Activated T-cell treated with anti-CD3 and anti-CD28 coated beads, Interleukin-2, amount 50 U/mL, for 24 hours (primary cell): ENCODE measurements around the gene SYT2.
"Not testable (repeated sequence)": the region's sequence is repeated elsewhere in the genome, so short reads cannot be mapped to it uniquely, and the experiment has no call there.

Experiments
- DNase-seq: peaks from one replicate; pipeline ENCODE4 v3.0.0-alpha.2; 2020
- H3K27ac Mint-ChIP-seq: 2 replicates; pipeline ENCODE4 v1.8.0; 2020; ENCODE audit warnings: mild to moderate bottlenecking, mixed read lengths
- H3K27me3 Mint-ChIP-seq: 2 replicates; pipeline ENCODE4 v1.8.0; 2020; ENCODE audit warnings: mixed read lengths
- H3K36me3 Mint-ChIP-seq: 2 replicates; pipeline ENCODE4 v1.8.0; 2020; ENCODE audit warnings: low read depth, mixed read lengths
- H3K4me1 Mint-ChIP-seq: 2 replicates; pipeline ENCODE4 v1.8.0; 2020; ENCODE audit warnings: low read depth, mixed read lengths
- H3K4me3 Mint-ChIP-seq: 2 replicates; pipeline ENCODE4 v1.8.0; 2020; ENCODE audit warnings: mild to moderate bottlenecking, moderate library complexity, mixed read lengths
- H3K9me3 Mint-ChIP-seq: 2 replicates; pipeline ENCODE4 v1.8.0; 2020; ENCODE audit warnings: mixed read lengths

Gene SYT2

DNA sequence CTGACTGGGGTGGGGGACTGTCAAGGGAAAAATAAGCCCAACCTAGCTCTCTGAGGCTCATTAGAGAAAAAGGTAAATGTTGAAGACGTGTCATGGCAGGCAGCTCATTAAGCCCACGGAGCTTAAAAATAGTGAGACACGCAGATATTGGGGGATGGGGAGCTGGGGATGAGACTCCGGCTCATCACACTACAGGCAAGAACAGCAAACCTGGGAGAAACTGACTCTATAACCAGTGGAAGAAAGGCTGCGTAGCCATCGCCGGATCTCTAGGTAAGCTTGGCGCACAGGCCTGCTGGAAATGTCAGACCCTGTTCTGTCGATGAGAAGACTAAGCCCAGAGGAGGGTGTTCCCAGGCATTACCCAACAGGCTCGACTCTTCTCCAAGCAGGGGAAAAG is 78.0 kb downstream of the SYT2 start:
- H3K4me3 Mint-ChIP-seq: no peak overlapping the region
- no peaks in the 10 kb centered on the region for H3K36me3 Mint-ChIP-seq
- no peak overlapping the region for H3K27ac Mint-ChIP-seq
- H3K4me1 Mint-ChIP-seq: peaks cover 37% of the 10 kb centered on the region
- H3K27me3 Mint-ChIP-seq: peaks cover 47% of the 10 kb centered on the region
- DNase-seq: no peak
- no peaks in the 10 kb centered on the region for H3K9me3 Mint-ChIP-seq

DNA sequence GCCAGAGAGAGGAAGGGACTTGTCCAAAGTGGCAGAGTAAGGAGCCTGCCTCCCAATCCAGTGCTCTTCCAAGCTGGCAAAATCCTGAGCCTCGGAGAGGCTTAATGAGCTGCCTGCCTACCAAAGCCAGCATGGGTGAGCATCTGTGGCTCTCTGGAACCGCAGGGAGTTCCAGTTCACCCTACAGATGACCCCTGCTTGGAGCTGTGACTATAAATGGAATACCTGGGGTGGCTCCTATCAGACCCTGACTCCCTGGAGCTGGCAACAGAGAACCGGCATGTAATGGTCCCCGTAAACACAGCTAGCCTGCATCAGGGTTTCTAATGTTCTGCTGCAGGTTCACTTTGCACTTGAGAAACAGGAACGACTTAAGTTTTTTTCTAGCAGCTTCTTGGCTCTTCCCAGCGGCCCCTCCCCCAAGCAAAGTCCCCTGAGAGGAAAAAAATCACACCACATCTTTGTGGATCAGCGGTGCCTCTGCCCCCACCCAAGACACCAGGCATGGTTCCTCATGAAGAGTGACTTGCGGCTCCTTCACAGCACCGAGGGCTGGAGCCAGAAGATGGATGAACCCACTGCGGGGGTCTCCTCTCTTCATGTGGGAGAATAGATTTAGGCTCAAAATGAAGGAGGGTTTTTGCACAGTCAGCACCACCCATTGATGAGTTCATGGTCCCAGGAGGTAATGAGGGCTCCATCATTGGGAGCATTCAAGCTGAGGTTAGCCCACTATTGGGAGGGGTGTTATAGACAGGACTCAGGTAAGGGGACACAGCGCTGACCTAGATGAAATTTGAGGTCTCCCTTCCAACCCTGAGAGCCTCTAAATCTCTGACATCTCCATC is 79.0 kb downstream of the SYT2 start:
- Mint-ChIP-seq H3K4me1 (peaks cover 40% of the 10 kb centered on the region), H3K4me3 (no peak overlapping the region), H3K36me3 (no peaks in the 10 kb centered on the region), H3K27ac (no peak overlapping the region), H3K9me3 (no peaks in the 10 kb centered on the region), H3K27me3 (peaks cover 44% of the 10 kb centered on the region)
- no peak for DNase-seq

DNA sequence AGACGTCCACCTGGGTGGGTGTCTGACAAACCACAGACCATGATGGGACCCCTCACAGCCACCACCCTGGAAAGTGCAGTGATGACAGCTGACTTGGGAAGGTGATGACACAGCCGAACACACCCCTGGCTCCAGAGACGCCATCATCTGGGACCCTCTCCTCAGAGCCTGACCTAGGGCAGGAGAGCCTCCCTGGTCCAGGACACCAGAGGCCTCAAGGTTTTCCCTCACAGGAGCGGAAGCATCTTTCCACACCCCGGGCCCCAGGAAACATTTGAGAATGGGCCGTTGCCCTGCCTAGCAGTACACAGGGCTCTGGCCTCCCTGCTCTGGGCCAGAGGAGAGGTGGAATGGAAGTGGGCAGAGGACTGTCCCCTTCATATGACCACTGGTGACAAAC is 79.7 kb downstream of the SYT2 start:
- Mint-ChIP-seq H3K9me3 (no peaks in the 10 kb centered on the region), H3K27me3 (peaks cover 42% of the 10 kb centered on the region), H3K4me3 (no peak overlapping the region), H3K4me1 (peaks cover 40% of the 10 kb centered on the region), H3K36me3 (no peaks in the 10 kb centered on the region), H3K27ac (no peak overlapping the region)
- no peak for DNase-seq

DNA sequence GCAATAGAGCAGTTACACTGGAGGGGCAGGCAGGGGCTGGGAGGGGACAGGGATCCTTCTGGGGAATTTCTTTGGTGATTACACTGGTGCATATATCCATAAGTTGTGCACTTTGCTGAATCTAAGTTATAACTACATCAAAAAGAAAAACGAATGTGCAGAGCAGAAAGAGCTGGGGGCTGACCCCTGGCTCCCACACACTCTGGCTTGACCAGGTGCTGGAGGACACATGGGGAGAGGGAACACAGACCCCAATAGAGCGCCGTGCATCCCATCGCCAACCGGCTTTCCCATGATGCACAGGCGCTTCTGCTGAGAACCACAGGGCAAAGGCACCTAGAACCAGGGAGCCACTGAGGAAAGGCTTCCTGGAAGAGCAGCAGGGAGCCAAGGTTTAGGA is 80.2 kb downstream of the SYT2 start:
- H3K4me3 Mint-ChIP-seq, H3K9me3 Mint-ChIP-seq, DNase-seq, H3K27ac Mint-ChIP-seq, H3K36me3 Mint-ChIP-seq: not testable (repeated sequence)
- Mint-ChIP-seq H3K4me1 (peaks cover 40% of the 10 kb centered on the region), H3K27me3 (peaks cover 38% of the 10 kb centered on the region)

DNA sequence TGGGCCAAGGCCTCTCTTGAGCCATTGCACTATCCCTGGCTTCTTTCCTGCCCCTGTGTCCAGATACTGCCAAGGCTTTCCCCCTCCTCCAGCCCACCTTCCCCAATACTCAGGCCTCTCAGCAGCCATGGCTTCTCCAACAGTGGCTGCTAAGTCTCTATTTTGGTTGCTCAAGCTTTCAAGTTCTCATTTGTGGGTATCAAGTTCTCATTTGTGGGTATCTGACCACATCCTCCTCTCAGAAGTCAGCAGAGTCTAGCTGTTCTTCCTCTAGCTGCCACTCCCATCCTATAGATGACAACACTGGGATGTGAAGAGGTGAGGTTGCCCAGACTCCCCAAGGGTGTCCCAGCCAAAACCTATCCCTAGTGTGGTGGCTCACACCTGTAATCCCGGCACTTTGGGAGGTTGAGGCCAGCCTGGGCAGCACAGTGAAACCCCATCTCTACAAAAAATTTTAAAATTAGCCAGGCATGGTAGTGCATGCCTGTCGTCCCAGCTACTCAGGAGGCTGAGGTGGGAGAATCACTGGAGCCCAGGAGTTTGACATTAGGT is 80.9 kb downstream of the SYT2 start:
- DNase-seq, H3K27ac Mint-ChIP-seq: not testable (repeated sequence)
- peaks cover 40% of the 10 kb centered on the region for H3K4me1 Mint-ChIP-seq

DNA sequence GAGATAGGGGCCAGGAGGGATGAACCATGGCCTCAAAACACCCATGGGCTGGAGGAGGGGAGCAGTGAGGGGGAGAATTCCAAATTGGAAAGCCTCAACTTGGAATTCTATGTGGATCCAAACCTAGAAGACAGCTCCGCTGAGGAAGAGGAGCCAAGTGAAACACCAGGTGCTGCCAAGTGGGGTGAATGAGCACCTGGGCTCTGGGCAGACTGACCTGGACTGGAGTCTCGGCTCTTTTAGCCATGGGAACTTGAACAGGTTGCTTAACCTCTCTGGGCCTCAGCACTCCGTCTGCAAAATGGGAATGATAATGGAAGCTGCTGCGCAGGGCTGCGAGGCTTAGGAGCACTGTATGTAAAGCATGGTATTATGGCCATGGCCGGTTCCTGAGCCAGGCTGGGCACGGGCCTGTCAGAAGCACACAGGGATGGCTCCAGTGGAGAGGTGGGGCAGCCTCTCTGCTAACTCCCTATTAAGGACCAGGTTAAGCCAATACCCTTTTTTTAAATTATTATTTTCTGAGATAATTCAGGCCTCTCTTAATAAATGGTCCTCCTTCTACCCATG is 81.5 kb downstream of the SYT2 start:
- H3K9me3 Mint-ChIP-seq: no peaks in the 10 kb centered on the region
- peaks cover 31% of the 10 kb centered on the region for H3K27me3 Mint-ChIP-seq
- no peak for DNase-seq
- H3K27ac Mint-ChIP-seq: no peak overlapping the region
- H3K4me3 Mint-ChIP-seq: no peak overlapping the region
- no peaks in the 10 kb centered on the region for H3K36me3 Mint-ChIP-seq
- H3K4me1 Mint-ChIP-seq: peaks cover 40% of the 10 kb centered on the region

More for the DNA sequence above, 80.9 kb downstream of the SYT2 start:
- H3K4me3 Mint-ChIP-seq, H3K9me3 Mint-ChIP-seq, H3K36me3 Mint-ChIP-seq: not testable (repeated sequence)
- peaks cover 32% of the 10 kb centered on the region for H3K27me3 Mint-ChIP-seq

DNA sequence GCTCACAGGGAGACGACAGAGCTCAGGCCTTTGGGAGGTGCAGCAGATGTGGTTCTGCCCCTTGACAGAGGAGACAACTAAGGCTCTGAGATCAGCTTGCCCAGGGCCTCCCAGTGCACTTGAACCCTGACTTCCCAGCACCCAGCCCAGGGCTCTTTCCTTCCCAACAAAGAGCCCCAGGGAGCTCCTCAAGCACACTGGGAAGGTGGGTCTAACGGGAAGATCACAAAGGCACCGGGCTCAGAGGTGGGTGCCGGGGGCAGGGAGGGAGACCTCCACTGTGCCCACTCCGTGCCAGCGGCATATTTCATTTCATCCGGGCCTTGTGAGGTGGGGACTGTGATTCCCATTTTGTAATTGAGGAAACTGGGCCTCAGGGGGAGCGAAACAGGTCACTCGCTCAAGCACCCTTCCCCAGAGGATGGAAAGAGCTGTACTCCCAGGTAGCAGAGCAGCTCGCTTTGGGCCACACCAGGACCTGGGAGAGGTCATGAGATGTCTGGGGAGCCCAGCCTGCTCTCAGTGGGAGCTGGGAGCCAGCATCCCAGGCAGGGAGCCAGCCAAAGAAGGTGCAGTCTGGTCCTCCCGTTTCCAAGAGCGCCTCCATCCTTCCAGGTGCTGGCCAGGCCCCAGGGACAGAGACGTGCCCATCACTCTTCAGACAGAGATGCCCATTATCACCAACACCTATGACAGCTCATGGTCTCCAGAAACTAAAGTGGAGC is 82.3 kb downstream of the SYT2 start:
- no peaks in the 10 kb centered on the region for H3K9me3 Mint-ChIP-seq
- H3K27ac Mint-ChIP-seq: no peak overlapping the region
- peaks cover 33% of the 10 kb centered on the region for H3K27me3 Mint-ChIP-seq
- H3K36me3 Mint-ChIP-seq: no peaks in the 10 kb centered on the region
- no peak overlapping the region for H3K4me3 Mint-ChIP-seq
- no peak for DNase-seq
- peaks cover 40% of the 10 kb centered on the region for H3K4me1 Mint-ChIP-seq

DNA sequence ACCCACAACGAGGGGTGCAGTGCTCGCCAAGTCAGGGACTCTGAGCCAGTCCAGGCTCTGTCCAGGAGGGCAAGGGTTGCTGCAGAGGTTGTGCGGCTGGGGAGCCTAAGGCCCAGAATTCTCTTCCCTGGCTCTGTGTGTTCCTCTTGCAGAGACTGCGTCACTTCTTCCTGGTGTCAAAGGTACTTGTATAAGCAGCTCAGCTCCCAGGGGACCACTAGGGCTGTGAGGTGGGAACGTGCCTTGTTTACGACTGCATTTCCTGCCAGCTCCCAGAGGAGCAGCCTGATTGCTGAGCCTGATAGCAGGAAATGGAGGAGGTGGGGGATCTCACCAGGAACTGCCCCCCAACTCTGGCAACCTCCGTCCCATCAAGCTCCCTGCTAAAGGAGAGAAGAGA is 83.2 kb downstream of the SYT2 start:
- not testable (repeated sequence) for H3K9me3 Mint-ChIP-seq, H3K4me3 Mint-ChIP-seq, H3K36me3 Mint-ChIP-seq, DNase-seq, H3K27ac Mint-ChIP-seq
- Mint-ChIP-seq H3K27me3 (peaks cover 33% of the 10 kb centered on the region), H3K4me1 (peaks cover 40% of the 10 kb centered on the region)

DNA sequence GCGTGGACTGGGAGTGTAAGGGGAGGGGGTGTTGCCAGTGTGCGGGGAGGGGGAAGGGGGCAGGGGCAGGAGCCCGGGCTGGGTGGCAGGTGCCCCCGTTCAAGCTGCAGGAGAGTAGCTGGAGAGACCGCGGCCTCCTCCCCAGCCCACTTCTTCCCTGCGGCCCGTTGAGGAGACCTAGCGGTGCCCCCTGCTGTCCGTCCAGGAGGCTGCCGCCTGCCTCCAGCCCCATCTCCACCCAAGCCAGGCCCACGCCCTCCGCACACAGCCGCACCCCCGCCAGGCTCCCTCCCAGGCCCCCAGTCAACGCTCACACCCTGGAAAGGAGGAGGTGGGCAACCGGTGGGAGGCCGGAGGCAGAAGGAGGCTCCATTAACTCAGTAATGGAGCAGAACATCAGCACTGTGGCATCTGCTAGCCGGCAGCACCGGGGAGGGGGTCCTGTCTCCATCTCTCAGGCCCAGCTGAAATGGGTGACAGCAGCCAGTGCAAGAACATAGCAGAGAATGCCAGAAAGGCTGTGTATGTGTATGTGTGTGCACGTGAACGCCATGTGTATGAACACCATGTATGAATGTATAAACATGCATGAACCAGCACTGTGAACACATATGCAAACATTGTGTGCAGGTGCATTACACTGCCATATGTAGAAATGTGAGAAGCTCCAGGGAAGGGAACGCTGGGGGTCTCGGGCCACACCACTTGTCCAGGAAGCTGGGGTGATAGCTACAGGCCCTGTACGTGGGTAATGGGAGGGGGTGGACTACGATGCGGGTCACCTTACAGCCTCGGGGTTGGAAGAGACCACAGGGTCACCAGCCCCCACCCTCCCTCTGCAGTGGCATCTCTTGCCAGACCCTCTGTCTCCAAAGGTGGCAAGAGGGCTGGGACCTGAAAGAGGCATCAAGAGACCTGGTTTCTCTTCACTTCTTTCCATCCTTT is 84.6 kb downstream of the SYT2 start:
- Mint-ChIP-seq H3K27ac (no peak overlapping the region), H3K9me3 (no peaks in the 10 kb centered on the region), H3K27me3 (peaks cover 22% of the 10 kb centered on the region), H3K4me1 (peaks cover 33% of the 10 kb centered on the region), H3K36me3 (no peaks in the 10 kb centered on the region), H3K4me3 (no peak overlapping the region)
- peak; percentile 68 for DNase-seq

DNA sequence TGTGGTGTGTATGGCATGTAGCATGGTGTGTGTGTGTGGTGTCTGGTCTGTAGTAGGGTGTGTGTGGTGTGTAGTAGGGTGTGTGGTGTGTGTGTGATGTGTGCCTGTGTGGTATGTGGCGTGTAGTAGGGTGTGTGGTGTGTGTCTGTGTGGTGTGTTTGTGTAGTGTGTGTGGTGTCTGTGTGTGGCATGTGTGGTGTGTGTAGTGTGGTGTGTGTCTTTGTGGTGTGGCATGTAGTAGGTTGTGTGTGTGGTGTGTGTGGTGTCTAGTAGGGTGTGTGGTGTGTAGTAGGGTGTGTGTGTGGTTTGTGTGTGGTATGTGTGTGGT is 85.5 kb downstream of the SYT2 start:
- Mint-ChIP-seq H3K4me1 (peaks cover 27% of the 10 kb centered on the region), H3K9me3 (no peaks in the 10 kb centered on the region), H3K27ac (no peak overlapping the region), H3K4me3 (no peak overlapping the region), H3K36me3 (no peaks in the 10 kb centered on the region), H3K27me3 (peaks cover 17% of the 10 kb centered on the region)
- no peak for DNase-seq

DNA sequence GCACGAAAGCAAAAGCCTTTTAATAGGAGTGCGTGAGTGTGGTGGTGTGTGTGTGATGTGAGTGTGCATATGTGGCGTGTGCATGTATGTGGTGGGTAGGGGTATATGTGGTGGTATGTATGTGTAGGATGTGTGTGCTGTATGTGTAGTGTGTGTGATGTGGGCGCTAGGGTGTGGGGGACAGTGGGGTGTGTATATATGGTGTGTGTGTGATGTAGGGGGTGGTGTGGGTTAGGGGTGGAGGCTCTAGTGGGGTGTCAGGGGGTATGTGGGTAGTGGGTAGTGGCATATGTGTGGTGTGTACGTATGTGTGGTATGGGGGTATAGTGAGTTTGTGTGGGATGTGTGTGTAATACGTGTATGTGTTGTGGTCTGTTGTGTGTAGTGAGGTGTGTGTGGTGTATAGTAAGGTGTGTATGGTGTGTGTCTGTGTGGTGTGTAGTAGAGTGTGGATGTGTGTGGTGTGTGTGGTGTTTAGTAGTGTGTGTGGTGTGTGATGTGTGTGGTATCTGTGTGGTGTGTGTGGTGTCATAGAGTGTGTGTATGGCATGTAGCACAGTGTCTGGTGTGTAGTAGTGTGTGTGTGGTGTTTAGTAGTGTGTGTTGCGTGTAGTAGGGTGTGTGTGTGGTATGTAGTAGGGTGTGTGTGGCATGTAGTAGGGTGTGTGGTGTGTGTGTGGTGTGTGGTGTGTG is 86.0 kb downstream of the SYT2 start:
- H3K36me3 Mint-ChIP-seq: no peaks in the 10 kb centered on the region
- no peaks in the 10 kb centered on the region for H3K9me3 Mint-ChIP-seq
- H3K4me3 Mint-ChIP-seq: no peak overlapping the region
- H3K4me1 Mint-ChIP-seq: peaks cover 22% of the 10 kb centered on the region
- peaks cover 21% of the 10 kb centered on the region for H3K27me3 Mint-ChIP-seq
- H3K27ac Mint-ChIP-seq: no peak overlapping the region
- DNase-seq: no peak

DNA sequence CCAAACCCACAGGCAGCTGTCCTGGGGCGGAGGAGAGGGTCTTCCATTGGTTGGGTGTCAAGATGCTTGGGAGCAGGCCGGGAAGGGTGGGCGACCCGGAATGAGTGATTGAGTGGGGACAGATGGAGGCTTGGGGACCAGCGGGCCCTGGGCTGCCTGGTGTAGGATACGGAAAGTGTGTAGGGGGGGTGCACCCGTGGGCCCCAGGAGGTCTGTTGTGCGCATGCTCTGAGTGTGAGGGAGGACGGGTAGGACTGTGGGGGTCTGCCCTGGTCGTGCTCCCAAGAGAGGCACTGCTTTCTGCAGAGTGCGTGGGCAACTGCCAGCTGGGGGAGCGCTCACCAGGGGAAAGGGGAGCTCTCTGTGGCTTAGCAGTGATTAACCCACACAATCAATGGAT is 86.8 kb downstream of the SYT2 start:
- H3K27ac Mint-ChIP-seq, H3K4me3 Mint-ChIP-seq, DNase-seq, H3K36me3 Mint-ChIP-seq, H3K9me3 Mint-ChIP-seq: not testable (repeated sequence)
- Mint-ChIP-seq H3K27me3 (peaks cover 29% of the 10 kb centered on the region), H3K4me1 (peaks cover 15% of the 10 kb centered on the region)

DNA sequence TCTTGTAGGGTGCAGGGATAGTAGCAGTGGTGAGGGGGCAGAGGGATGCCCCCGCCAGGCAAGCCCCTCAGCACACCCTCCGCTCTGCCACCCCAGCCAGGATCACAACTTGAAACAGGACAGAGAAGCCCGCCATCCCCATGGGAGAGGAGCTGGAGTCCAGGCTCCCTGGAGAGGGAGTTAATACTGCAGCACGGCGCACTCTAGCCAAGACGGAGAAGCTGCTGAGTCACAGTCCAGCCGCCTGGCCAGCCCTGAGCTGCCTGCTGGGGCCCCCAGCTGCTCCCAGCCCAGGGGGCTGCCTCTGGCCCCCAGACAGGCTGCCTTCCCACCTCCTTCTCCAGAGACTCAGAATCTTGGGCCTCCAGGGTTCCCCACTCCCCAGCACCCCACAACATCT is 87.2 kb downstream of the SYT2 start:
- Mint-ChIP-seq H3K27ac (no peak overlapping the region), H3K9me3 (no peaks in the 10 kb centered on the region), H3K36me3 (no peaks in the 10 kb centered on the region), H3K4me3 (no peak overlapping the region), H3K4me1 (peaks cover 11% of the 10 kb centered on the region), H3K27me3 (peaks cover 31% of the 10 kb centered on the region)
- DNase-seq: no peak

DNA sequence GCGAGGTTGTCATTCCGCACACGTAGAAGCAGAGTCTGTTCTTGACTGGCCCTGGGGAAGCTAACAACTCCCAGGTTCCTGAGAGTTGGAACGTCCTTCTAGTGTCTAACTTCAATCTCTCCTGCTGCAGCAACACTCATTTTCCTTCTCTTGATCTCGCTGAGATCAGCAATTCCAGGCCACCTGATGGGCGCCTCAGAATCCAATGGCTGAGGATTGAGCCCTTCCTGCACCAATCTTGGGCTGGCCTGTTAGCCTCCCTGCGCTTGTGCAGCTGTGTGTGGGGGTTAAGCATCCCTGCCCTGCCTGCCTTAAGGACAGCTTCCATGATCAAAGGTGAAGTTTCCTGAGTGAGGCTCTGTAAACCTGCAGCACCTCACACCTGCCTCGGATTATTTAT is 87.9 kb downstream of the SYT2 start:
- H3K27me3 Mint-ChIP-seq: peaks cover 29% of the 10 kb centered on the region
- H3K4me3 Mint-ChIP-seq: no peak overlapping the region
- H3K9me3 Mint-ChIP-seq: no peaks in the 10 kb centered on the region
- no peaks in the 10 kb centered on the region for H3K36me3 Mint-ChIP-seq
- H3K27ac Mint-ChIP-seq: no peak overlapping the region
- H3K4me1 Mint-ChIP-seq: peaks cover 4% of the 10 kb centered on the region
- no peak for DNase-seq
